Measurements from ENCODE around the gene EIF4E.

- no peak for TF ChIP-seq TAF1 (IDR thresholded peaks at IDR 0.05; ENCODE audit: borderline replicate concordance, low read depth, low read length)
- TF ChIP-seq POLR2A (IDR thresholded peaks at IDR 0.05; ENCODE audit: low read depth, low read length): no peak
- no peak for TF ChIP-seq POLR2AphosphoS5 (IDR thresholded peaks at IDR 0.05; ENCODE audit: low read depth, low read length)
Measured at GRCh38 chr4:98966926-98967325, 38.0 kb upstream of the EIF4E start.
